ENCODE data around the gene KDM4B.

The KDM4B gene

DNA sequence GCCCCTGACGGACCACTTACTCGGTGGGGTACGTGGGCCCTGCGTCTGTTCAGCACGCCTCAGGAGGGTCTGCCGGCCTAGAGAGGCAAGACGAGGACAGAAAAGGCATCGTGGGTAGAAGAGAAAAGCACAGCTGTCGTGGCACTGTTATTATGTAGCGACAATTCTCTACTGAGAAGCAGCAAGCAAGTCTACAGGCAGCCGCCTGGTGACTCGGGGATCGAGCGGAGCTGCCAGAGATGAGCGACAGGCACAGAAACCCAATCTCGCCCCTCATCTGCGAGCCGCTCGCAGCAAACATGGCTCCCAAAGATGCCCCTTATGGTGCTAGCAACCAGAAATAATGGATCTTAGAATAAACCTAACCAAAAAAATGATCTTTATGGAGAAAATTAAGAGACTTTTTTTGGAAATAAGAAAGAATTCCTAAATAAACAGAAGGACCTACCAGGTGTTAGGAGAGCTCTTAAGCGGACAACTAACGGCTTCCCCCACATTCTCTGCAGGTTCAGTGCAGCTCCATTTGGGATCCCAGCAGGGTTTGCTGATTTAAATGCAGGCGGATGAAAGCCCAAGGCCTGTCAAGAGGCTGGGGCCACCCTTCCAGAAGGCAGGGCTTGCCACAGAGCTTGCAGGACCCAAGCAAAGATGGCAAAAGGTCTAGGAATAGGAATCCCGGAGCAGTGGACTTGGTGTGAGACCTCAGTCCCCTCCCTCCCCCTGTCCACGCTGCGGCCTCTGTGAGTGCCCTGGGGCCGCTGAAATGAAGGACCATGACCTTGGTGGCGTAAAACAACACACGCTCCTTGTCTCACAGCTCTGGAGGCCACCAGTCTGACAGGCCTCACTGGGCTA, 152.6 kb downstream of the KDM4B start:
- DNase-seq (ENCODE audit: low read depth) = no peak

DNA sequence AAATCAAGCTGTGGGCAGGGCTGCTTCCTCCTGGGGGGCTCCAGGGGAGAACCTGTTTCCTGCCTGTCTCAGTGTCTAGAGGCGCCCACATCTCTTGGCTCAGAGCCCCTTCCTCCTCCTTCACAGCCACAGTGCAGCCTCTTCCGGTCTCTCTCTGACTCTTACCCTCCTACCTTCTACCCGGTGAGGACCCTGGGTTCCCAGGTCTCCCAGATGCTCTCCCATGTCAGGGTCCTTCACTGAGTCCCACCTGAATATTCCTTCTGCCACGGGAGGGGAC, 153.1 kb downstream of the KDM4B start:
- DNase-seq (ENCODE audit: low read depth) = no peak

DNA sequence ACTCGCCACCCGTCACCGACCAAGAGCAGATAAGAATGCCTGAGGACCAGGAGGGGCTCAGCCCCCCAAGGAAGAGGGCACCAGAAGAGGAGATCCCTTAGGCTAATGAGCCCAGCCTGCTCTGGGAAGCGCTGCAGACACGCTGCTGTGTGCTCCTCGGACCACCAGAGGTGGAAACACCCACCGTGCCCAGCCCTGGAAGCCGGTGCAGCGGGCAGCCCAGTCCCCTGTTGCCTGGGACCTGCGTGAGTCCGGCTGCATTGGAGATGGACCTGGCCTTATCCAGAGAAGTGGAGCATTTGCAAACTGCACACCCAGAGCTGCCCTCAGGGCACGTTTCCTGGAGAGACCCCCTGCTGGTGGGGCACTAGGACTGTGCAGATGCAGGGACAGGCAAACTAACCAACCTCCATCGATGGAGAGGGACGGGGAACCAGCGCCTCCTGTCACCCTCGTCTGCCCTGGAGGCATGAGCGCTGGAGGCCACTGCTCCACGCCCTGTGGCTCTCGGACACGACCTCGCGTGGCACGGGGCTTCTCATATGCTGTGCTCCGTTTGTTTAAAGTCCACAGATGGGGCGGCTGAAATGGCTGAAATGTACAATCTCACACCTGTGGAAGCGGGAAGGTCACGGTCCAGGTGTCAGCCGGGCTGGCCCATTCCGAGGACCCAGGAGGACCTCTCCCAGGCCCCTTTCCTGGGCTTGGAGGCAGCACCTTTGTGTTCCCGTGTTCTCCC, 153.9 kb downstream of the KDM4B start:
- no peak for DNase-seq (ENCODE audit: low read depth)

DNA sequence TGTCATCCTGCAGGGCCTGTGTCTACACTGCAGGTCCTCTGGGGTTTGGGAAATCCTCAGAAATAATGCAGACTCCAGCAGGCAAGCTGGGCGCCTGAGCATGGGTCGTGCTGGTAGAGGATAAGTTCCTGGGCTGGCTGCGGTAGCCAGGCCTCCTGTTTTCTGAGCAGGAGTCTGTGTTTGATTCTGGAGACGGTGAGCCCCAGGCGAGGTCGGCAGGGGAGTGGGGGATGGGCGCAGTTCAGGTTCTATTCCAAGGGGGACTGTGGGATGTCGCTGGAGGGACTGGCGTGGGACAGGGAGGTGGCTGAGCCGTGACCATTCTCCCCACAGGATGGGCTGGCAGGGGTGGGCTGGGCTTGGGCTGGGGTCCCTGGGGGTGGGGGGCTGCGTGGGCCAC, 154.7 kb downstream of the KDM4B start:
- no peak for DNase-seq (ENCODE audit: low read depth)

DNA sequence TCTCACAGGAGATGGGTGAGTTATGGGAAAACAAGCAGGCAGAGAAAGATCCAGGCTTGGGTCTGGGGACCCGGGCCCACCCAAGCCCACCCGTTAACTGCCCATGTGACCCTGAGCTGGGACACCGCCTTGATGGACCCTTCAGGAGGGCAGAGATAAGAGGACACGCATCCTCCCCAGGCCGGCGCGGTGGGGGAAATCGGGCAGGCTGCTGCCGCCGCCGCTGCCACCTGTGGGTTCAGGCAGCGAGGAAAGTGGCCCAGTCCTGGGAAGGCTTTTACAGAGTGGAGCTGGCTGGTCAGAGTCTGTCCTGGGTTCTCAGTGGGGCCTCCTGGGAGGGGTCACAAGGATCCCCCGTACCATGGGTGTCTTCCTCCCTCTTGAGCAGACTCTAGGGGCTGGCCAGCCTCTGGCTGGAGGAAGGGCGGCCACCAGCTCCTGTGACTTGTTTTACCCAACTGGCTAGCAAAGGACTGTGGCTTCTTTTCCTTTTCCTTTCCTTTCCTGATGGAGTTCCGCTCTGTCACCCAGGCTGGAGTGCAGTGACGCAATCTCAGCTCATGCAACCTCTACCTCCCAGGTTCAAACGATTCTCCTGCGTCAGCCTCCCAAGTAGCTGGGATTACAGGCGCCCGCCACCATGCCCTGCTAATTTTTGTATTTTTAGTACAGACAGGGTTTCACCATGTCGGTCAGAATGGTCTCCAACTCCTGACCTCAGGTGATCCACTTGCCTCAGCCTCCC, 155.4 kb downstream of the KDM4B start:
- DNase-seq (ENCODE audit: low read depth) = no peak

DNA sequence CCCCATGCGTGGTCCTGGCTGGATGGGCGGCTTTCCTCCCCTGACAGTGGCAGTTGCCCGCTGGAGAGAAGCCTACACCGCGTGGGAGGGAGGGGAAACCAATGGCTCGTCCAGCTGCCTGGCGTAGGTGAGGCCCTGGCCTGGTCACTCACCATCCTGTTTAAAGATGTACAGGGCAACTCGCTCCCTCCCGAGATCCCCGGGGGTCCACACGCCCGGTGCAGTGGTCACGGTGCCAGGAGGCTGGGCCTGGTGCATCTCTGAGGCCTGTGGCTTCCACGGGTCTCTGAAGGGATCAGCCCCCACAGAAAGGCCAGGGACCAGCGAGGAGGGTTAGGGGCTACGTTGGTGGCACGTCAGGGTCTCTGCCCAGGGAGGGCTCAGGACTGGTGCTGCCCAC, 156.5 kb downstream of the KDM4B start:
- no peak for DNase-seq (ENCODE audit: low read depth)

DNA sequence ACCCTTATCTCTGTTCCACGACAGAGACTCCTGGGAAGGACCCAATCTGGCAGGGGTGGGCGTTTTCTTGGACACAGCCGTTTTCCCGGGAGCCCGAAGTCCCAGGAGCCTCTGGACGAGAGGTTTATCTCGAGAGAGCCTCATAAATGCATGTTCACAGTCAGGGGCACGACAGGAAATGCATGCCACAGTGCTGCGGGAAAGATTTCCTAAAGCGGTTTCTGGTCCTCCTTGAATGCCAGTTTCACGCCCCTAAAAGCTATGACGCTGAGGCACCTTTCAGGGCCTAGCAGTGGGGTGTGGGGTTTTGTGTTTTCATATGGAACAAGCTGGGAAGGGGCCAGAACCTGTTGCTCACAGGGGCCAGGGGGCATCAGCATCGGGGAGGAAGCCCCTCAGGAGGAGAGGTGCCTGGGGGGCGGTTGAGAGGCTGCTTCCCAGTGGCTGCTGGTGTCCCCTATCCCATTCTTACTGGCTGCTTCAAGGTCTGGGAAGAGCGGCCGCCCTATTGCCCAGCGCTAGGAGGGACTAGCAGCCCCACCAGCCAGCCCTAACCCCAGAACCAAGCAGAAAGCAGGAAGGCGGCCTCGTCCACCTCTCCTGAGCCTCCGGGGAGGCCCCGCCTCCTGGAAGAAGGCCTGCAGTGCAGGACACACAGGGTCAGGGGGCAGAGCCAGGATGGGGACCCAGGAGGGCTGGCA, 157.0 kb downstream of the KDM4B start:
- DNase-seq (ENCODE audit: low read depth) = no peak

DNA sequence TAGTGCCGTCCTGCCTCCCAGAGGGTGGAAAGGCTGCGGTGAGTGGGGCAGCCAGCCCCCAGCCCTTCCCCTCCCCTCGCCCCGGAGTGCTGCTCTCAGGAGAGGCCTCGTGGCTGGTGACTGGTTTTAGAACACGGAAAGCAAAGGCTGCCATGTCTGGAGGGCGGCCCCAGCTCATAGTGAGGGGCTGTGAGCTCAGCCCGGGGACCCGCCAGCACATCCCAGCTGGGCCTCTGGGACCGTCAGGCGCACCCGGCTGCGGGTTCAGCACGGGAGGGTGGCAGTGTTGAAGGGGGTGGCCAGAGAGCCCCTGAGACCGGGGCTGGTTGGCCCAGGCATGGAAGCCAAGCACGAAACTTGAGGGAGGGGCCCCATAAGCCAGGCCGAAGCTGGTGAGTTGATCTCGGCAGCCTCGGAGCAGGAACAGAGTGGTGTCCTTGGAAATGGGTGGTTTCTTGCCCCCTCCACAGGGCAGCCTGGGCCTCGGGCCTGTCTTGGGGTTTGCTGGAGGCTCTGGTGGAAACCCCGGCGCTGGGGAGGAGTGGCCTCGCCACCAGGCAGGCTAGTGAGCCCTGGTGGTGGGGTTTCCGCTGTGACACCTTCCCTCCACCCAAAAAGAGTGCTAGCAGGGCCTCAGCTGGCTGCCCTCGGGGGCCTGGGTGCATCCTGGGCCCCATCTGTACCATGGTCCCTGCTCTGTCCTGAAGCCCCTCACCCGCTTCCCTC, 157.7 kb downstream of the KDM4B start:
- DNase-seq (ENCODE audit: low read depth) = no peak

DNA sequence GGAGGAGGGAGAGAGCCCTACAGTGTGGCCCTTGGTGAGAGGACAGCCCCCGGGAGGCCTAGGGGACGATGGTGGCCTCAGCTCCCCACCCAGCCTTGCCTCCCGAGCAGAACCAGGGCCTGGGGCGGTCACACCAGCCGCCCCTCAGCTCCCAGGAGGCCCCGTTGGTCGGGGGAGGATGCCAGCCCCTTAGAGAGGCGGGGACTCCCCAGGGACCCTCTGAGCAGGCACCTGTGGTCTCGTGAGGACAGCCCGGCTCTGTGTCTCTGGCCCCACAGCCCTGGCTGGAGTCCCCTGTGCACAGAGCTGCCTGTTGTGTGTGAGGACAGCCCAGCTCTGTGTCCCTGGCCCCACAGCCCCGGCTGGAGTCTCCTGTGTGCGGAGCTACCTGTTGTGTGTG, 158.8 kb downstream of the KDM4B start:
- no peak for DNase-seq (ENCODE audit: low read depth)

DNA sequence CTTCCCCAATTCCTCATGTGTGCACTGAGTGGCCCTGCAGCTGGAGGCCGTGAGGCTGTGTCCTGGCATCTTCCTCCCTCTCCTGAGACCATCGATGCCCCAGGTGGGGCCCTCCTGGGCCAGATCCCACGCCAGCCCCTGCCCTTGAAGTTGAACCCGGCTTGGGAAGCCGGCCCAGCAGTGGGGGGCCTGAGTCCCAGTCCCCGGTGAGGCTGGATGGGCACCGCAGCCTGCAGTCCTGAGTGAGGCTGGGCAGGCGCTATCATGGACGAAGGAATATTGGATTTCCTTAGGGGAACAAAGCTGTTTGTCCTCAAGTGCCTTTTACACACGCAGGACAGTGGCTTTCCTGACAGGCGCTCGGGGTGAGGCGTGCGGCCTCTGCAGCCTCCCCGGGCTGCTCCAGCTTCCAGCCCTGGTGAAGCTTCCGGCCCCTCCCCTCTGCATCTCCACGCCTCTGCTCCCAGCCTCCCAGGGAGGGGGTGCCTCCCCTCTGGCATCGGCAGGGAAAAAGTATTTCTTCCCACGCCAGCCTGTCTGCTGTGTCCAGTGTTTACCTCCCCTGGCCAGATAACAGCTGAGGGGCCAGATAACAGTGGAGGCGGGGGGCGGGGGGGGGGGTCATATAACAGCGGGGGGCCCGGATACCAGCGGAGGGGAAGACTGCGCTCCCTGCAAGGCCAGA, 159.5 kb downstream of the KDM4B start:
- no peak for DNase-seq (ENCODE audit: low read depth)

DNA sequence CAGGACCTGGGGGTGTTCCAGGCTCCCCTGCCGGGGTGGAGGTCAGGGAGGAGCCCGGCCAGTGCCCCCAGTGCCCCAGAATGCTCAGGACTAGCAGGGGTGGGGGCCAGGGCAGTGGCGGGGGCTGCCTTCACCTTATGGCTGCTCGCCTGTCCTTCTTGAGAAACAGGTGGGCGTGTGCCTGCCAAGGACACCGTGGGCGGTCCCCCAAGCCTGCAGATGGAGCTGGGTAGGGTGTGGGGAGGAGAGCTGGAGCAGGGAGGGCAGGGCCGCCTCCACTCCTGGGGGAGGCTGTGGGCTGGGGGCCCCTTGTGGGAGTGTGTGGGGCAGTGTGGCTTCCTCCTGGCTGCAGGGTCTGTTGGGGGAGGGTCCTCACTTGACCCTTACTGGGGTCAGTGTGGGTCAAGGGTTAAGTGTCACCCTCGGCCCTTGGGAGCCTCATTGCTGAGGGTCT, 160.1 kb downstream of the KDM4B start:
- DNase-seq (ENCODE audit: low read depth) = no peak

DNA sequence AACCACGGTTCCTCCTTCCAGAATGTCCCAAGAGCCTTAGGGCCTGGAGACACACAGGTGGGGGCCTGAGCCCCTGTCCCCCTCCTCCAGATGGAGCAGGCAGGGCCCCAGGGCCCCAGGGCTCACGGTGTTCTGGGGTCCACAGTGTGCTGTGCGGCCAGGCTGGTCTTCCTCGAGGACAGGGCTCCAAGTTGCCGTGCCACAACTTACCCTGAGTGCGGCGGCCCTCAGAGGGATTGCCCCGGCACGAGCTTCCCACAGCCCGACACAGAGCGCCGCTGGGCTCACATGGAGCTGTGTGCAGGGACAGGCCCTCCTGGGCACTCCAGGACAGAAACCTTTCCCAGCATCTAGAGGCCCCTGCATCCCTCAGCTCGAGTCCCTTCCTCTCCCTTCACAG, 160.8 kb downstream of the KDM4B start:
- no peak for DNase-seq (ENCODE audit: low read depth)

DNA sequence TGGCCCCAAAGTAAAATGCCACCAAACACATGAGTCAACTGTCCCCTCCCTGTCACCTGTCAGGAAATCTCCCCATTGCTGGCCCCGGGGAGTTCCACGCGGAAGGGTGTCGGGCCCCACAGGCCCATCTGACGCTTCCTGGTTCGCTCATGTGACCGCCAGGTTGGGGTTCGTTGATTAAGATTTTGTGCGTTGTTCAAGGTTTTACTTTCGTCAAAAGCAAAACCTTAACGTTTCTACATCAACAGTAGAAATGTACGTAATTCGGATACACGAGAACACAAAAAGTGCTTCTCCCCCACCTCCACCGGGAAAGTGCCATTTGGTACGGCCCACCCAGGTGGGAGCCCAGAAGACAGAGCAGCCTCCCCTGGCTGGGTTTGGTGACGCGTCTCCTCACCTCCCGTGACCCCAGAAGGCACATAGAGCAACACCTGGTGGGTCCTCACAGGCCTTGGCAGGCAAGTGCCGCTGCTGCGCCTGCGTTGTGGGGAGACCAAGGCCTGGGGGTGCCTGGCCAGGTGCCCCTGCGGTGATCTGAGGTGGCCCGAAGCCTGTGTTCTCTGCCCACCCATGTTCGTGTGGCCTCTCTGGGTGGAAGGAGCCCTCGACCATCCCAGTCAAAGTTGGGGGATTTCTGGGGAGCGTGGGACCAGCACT, 161.6 kb downstream of the KDM4B start:
- DNase-seq (ENCODE audit: low read depth) = peak; percentile 44

DNA sequence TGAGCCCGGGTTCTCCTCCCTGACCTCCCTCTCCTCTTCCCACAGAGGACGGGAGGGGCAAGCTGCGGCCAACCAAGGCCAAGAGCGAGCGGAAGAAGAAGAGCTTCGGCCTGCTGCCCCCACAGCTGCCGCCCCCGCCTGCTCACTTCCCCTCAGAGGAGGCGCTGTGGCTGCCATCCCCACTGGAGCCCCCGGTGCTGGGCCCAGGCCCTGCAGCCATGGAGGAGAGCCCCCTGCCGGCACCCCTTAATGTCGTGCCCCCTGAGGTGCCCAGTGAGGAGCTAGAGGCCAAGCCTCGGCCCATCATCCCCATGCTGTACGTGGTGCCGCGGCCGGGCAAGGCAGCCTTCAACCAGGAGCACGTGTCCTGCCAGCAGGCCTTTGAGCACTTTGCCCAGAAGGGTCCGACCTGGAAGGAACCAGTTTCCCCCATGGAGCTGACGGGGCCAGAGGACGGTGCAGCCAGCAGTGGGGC, 162.2 kb downstream of the KDM4B start:
- no peak for DNase-seq (ENCODE audit: low read depth)

DNA sequence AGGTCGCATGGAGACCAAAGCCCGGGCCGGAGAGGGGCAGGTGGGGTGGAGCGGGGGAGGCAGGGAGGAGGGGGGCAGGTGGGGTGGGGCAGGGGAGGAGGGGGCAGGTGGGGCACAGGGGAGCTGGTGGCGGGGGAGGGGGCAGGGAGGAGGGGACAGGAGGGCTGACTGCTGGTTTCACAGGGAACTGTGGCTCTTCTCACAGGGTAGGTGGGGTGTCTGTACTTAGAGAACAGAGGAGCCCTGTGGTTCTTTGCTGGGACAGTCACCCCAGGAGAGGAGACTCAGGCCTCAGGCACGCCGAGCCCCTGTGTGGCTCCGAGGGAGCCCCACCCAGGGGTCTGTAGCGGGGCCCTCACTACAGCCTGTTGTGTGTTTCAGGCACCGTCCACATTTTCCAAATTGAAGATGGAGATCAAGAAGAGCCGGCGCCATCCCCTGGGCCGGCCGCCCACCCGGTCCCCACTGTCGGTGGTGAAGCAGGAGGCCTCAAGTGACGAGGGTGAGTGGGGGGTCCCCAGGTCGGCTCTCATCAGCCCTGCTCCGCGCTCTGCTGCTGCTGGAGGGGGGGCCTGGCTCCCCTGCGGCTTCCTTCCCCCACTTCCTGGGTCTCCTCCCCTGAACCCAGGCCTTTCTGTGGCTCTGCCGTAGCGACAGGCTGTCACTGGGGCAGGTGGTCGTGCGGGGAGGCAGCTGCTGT, 162.7 kb downstream of the KDM4B start:
- no peak for DNase-seq (ENCODE audit: low read depth)

DNA sequence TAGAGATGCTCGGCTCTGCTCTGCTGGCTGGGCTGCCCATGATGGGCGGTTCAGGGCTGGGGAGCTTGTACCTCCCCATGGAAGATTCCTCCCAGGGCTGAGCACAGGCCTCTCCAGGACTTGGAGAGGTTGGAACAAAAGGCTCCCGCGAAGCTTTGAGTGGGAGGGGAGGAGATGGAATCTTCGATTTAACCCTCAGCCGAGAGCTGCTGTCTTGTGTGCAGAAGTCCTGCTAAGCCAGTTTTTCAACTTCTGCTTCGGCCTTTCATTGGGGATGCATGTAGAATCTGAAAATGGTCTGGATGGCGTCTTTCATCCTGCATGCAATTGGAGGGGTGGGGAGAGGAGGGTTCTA, 163.3 kb downstream of the KDM4B start:
- no peak for DNase-seq (ENCODE audit: low read depth)

DNA sequence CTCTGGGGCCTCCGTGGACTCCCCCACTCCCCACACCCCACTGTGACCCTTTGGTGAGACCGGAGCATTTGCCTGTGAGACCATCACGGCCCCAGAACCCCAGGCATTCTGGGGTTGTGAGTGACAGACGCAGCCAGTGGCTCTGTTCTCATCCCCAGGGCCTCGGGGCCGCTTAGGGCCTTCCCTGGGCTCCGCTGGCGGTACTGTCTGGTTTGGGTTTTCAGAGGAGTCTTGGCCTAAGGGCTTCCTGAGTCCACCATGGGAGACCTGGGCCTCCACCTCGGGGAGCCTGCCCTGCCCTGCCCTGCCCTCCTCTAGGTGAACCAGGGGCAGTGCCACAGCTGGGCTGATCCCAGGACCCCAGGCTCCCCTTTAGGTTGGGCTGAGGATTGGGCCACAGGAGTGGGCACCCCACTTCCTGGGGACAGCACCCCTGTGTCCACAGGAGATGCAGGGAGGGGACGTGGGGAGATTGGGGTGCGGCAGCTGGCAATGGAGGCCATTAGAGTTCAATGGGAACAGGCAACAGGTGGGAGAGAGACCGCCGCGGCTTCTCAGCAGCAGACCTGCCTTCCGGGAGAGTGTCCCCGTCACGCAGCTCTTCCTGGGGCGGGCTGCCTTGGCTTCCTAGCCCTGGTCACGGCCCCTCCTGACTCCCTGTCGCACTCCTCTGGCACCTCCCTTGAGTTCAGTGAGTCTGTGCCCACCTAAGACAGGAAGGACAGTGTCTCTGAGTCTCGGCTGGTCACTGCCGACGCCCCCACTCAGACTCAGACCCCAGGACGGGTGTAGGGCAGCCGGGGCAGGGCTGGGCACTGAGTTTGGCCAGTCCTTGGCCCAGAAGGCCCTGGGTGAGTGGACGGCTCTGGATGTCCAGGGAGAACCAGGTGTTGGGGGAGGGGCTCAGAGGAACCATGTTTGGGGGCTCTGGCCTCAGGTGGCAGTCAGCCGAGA, 164.1 kb downstream of the KDM4B start:
- no peak for DNase-seq (ENCODE audit: low read depth)

DNA sequence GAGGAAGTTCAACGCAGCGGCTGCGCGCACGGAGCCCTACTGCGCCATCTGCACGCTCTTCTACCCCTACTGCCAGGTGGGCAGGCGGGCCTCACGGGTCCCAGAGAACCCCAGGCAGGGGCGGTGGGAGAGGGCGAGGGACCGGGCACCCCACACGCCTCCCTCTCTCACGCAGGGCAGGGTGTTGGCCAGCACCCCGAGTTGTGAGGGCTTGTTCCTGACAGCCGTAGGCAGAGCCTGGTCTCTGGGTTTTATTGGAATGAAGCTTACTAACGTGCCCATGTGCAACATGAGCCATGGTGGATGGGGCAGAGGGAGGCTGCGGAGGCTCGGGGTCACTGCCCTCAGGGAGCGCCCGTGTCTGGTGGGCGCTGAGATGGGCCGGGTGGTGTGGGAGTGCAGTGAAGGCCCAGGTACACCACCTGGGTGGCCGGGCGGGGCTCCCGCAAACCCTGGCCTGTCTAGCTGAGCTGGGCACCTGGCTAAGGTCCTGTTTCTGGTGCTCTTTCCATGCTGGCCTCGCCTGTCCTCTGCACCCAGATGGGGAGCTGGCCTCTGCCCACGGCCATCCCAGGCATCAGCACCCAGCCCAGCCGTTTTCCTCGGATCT, 165.2 kb downstream of the KDM4B start:
- DNase-seq (ENCODE audit: low read depth) = no peak

Measured in T follicular helper cell (primary cell).